ENCODE results near the gene MRPS15.
"Not testable (repeated sequence)": the region's sequence is repeated elsewhere in the genome, so short reads cannot be mapped to it uniquely, and the experiment has no call there.

Gene MRPS15

GRCh38 chr1:36493524-36493923 lies 29.3 kb upstream of the MRPS15 start:
- Histone ChIP-seq H3K27ac (ENCODE audit: insufficient read depth in 1 of 2, low read depth in 1 of 2, low read length in 2 of 2, poor library complexity in 1 of 2, severe bottlenecking in 2 of 2) (no peak overlapping the region), H3K36me3 (ENCODE audit: control insufficient read depth in 4 of 4, insufficient read depth in 4 of 4, low read length in 3 of 4) (no peaks in the 10 kb centered on the region), H3K9me3 (ENCODE audit: control extremely low read depth in 1 of 5, control insufficient read depth in 4 of 5, insufficient read depth in 2 of 5, low read depth in 1 of 5, low read length in 4 of 5) (no peaks in the 10 kb centered on the region), H3K27me3 (replicated peaks in 2 of 5; ENCODE audit: control insufficient read depth in 4 of 5, insufficient read depth in 5 of 5, low read length in 4 of 5) (no peaks in the 10 kb centered on the region), H3K4me3 (ENCODE audit: control insufficient read depth in 1 of 7, extremely low read depth in 1 of 7, insufficient read depth in 4 of 7, low read depth in 2 of 7, low read length in 6 of 7) (no peak overlapping the region), H3K4me1 (ENCODE audit: control extremely low read depth in 1 of 4, control insufficient read depth in 4 of 4, insufficient read depth in 4 of 4, low read length in 3 of 4) (peaks cover 0 to 27% (median 19%) of the 10 kb centered on the region in 4 experiments)
- ChIA-PET CTCF (interaction anchor here (1.0 to 2.2 kb wide), 2 partner anchors 14 to 21 kb away, joined by 4 to 8 read pairs; no protein-coding TSS in a partner anchor), POLR2A (no interaction called here)
- no peak for DNase-seq
- 94% methylated on average over 9 of the region's 9 CpGs for WGBS (ENCODE audit: insufficient coverage)

- DNase-seq = peak; percentile 67 to 91 (median 84)
- WGBS (ENCODE audit: insufficient coverage) = 10% methylated on average over 7 of the region's 9 CpGs
- H3K27me3 ChIP-seq (replicated peaks in 2 of 5; ENCODE audit: control insufficient read depth in 4 of 5, insufficient read depth in 5 of 5, low read length in 4 of 5) = no peaks in the 10 kb centered on the region
- peaks cover 0 to 29% (median 20%) of the 10 kb centered on the region in 4 experiments for H3K4me1 ChIP-seq (ENCODE audit: control extremely low read depth in 1 of 4, control insufficient read depth in 4 of 4, insufficient read depth in 4 of 4, low read length in 3 of 4)
- ChIA-PET CTCF (interaction anchor here (1.0 to 2.2 kb wide), 5 partner anchors 13 to 28 kb away, joined by 3 to 8 read pairs (median 4); partner anchors contain the start of gene MRPS15), POLR2A (interaction anchor here (0.6 to 1.0 kb wide), 3 partner anchors 10 to 962 kb away, joined by 3 to 6 read pairs (median 3); partner anchors contain the start of genes CSF3R and MRPS15)
- no peak overlapping the region for H3K27ac ChIP-seq (ENCODE audit: insufficient read depth in 1 of 2, low read depth in 1 of 2, low read length in 2 of 2, poor library complexity in 1 of 2, severe bottlenecking in 2 of 2)
- no peaks in the 10 kb centered on the region for H3K36me3 ChIP-seq (ENCODE audit: control insufficient read depth in 4 of 4, insufficient read depth in 4 of 4, low read length in 3 of 4)
- no peaks in the 10 kb centered on the region for H3K9me3 ChIP-seq (ENCODE audit: control extremely low read depth in 1 of 5, control insufficient read depth in 4 of 5, insufficient read depth in 2 of 5, low read depth in 1 of 5, low read length in 4 of 5)
- peak overlapping the region in 3 of 7 experiments; percentile 0 to 26 (median 0) for H3K4me3 ChIP-seq (ENCODE audit: control insufficient read depth in 1 of 7, extremely low read depth in 1 of 7, insufficient read depth in 4 of 7, low read depth in 2 of 7, low read length in 6 of 7)
Measured at GRCh38 chr1:36492491-36492890, 28.3 kb upstream of the MRPS15 start.

GRCh38 chr1:36489258-36490051 lies 25.3 kb upstream of the MRPS15 start:
- WGBS (ENCODE audit: insufficient coverage) = 60% methylated on average over 3 of the region's 10 CpGs
- H3K4me3 ChIP-seq (ENCODE audit: control insufficient read depth in 1 of 7, extremely low read depth in 1 of 7, insufficient read depth in 4 of 7, low read depth in 2 of 7, low read length in 6 of 7); H3K27me3 ChIP-seq (replicated peaks in 2 of 5; ENCODE audit: control insufficient read depth in 4 of 5, insufficient read depth in 5 of 5, low read length in 4 of 5); H3K27ac ChIP-seq (ENCODE audit: insufficient read depth in 1 of 2, low read depth in 1 of 2, low read length in 2 of 2, poor library complexity in 1 of 2, severe bottlenecking in 2 of 2); H3K36me3 ChIP-seq (ENCODE audit: control insufficient read depth in 4 of 4, insufficient read depth in 4 of 4, low read length in 3 of 4); DNase-seq; H3K9me3 ChIP-seq (ENCODE audit: control extremely low read depth in 1 of 5, control insufficient read depth in 4 of 5, insufficient read depth in 2 of 5, low read depth in 1 of 5, low read length in 4 of 5); POLR2A ChIA-PET: not testable (repeated sequence)
- CTCF ChIA-PET = interaction anchor here (0.6 kb wide), 1 partner anchor 173 kb away, joined by 3 read pairs; no protein-coding TSS in a partner anchor
- peaks cover 0 to 40% (median 27%) of the 10 kb centered on the region in 4 experiments for H3K4me1 ChIP-seq (ENCODE audit: control extremely low read depth in 1 of 4, control insufficient read depth in 4 of 4, insufficient read depth in 4 of 4, low read length in 3 of 4)

GRCh38 chr1:36487906-36488305 lies 23.7 kb upstream of the MRPS15 start:
- 100% methylated on average over 2 of the region's 3 CpGs for WGBS (ENCODE audit: insufficient coverage)
- no peak overlapping the region for H3K4me3 ChIP-seq (ENCODE audit: control insufficient read depth in 1 of 7, extremely low read depth in 1 of 7, insufficient read depth in 4 of 7, low read depth in 2 of 7, low read length in 6 of 7)
- H3K4me1 ChIP-seq (ENCODE audit: control extremely low read depth in 1 of 4, control insufficient read depth in 4 of 4, insufficient read depth in 4 of 4, low read length in 3 of 4) = peaks cover 4 to 46% (median 29%) of the 10 kb centered on the region in 4 experiments
- ChIA-PET CTCF (interaction anchor here (2.3 kb wide), 1 partner anchor 13 kb away, joined by 6 read pairs; no protein-coding TSS in a partner anchor), POLR2A (no interaction called here)
- H3K36me3 ChIP-seq (ENCODE audit: control insufficient read depth in 4 of 4, insufficient read depth in 4 of 4, low read length in 3 of 4) = no peaks in the 10 kb centered on the region
- no peaks in the 10 kb centered on the region for H3K9me3 ChIP-seq (ENCODE audit: control extremely low read depth in 1 of 5, control insufficient read depth in 4 of 5, insufficient read depth in 2 of 5, low read depth in 1 of 5, low read length in 4 of 5)
- H3K27me3 ChIP-seq (replicated peaks in 2 of 5; ENCODE audit: control insufficient read depth in 4 of 5, insufficient read depth in 5 of 5, low read length in 4 of 5) = no peaks in the 10 kb centered on the region
- no peak for DNase-seq
- H3K27ac ChIP-seq (ENCODE audit: insufficient read depth in 1 of 2, low read depth in 1 of 2, low read length in 2 of 2, poor library complexity in 1 of 2, severe bottlenecking in 2 of 2) = no peak overlapping the region

GRCh38 chr1:36487336-36487725 lies 23.1 kb upstream of the MRPS15 start:
- DNase-seq; POLR2A ChIA-PET; H3K36me3 ChIP-seq (ENCODE audit: control insufficient read depth in 4 of 4, insufficient read depth in 4 of 4, low read length in 3 of 4); H3K27me3 ChIP-seq (replicated peaks in 2 of 5; ENCODE audit: control insufficient read depth in 4 of 5, insufficient read depth in 5 of 5, low read length in 4 of 5); H3K9me3 ChIP-seq (ENCODE audit: control extremely low read depth in 1 of 5, control insufficient read depth in 4 of 5, insufficient read depth in 2 of 5, low read depth in 1 of 5, low read length in 4 of 5); H3K4me3 ChIP-seq (ENCODE audit: control insufficient read depth in 1 of 7, extremely low read depth in 1 of 7, insufficient read depth in 4 of 7, low read depth in 2 of 7, low read length in 6 of 7); H3K27ac ChIP-seq (ENCODE audit: insufficient read depth in 1 of 2, low read depth in 1 of 2, low read length in 2 of 2, poor library complexity in 1 of 2, severe bottlenecking in 2 of 2): not testable (repeated sequence)
- CTCF ChIA-PET = interaction anchor here (1.6 to 2.3 kb wide), 2 partner anchors 12 to 29 kb away, joined by 5 to 6 read pairs; no protein-coding TSS in a partner anchor
- H3K4me1 ChIP-seq (ENCODE audit: control extremely low read depth in 1 of 4, control insufficient read depth in 4 of 4, insufficient read depth in 4 of 4, low read length in 3 of 4) = peaks cover 4 to 46% (median 29%) of the 10 kb centered on the region in 4 experiments
- 100% methylated on average over 5 of the region's 9 CpGs for WGBS (ENCODE audit: insufficient coverage)

GRCh38 chr1:36486439-36487335 lies 22.5 kb upstream of the MRPS15 start:
- WGBS (ENCODE audit: insufficient coverage) = 77% methylated on average over 16 of the region's 17 CpGs
- no peaks in the 10 kb centered on the region for H3K36me3 ChIP-seq (ENCODE audit: control insufficient read depth in 4 of 4, insufficient read depth in 4 of 4, low read length in 3 of 4)
- DNase-seq = peak; percentile 28 to 83 (median 80)
- CTCF ChIA-PET = interaction anchor here (1.0 to 2.3 kb wide), 3 partner anchors 11 to 30 kb away, joined by 3 to 6 read pairs (median 5); no protein-coding TSS in a partner anchor
- H3K4me3 ChIP-seq (ENCODE audit: control insufficient read depth in 1 of 7, extremely low read depth in 1 of 7, insufficient read depth in 4 of 7, low read depth in 2 of 7, low read length in 6 of 7) = no peak overlapping the region
- POLR2A ChIA-PET = no interaction called here
- H3K27me3 ChIP-seq (replicated peaks in 2 of 5; ENCODE audit: control insufficient read depth in 4 of 5, insufficient read depth in 5 of 5, low read length in 4 of 5) = no peaks in the 10 kb centered on the region
- no peak overlapping the region for H3K27ac ChIP-seq (ENCODE audit: insufficient read depth in 1 of 2, low read depth in 1 of 2, low read length in 2 of 2, poor library complexity in 1 of 2, severe bottlenecking in 2 of 2)
- no peaks in the 10 kb centered on the region for H3K9me3 ChIP-seq (ENCODE audit: control extremely low read depth in 1 of 5, control insufficient read depth in 4 of 5, insufficient read depth in 2 of 5, low read depth in 1 of 5, low read length in 4 of 5)
- H3K4me1 ChIP-seq (ENCODE audit: control extremely low read depth in 1 of 4, control insufficient read depth in 4 of 4, insufficient read depth in 4 of 4, low read length in 3 of 4) = peaks cover 4 to 46% (median 29%) of the 10 kb centered on the region in 4 experiments
